Endothelial cell of umbilical vein (primary cell): ENCODE results near the gene NEURL1B. TPM values are rescaled to one million over a fixed set of nuclear protein-coding genes. Genes with fewer than 3 reads are reported as not detected.

ENCODE experiments used
- BruUV-seq: library from RNA; stranded (reverse); fragments of 400-500 nt; replicated peaks from 2 replicates; lab custom pipeline; 2021; lab: Mats Ljungman, UMichigan
- CTCF ChIA-PET: fragments of 300-600, 350-600 bp; sonication (Branson Sonifier 250); formaldehyde crosslinking; loops from one replicate; lab custom pipeline; 2021; ENCODE audit warnings: antibody characterized with exemption, inconsistent platforms; lab: Charles Lee
- POLR2A ChIA-PET: fragments of 300-600, 350-600 bp; sonication (Branson Sonifier 250); formaldehyde crosslinking; loops from one replicate; lab custom pipeline; 2021; ENCODE audit warnings: antibody characterized with exemption, inconsistent platforms; lab: Charles Lee
- DNase-seq: peaks from one replicate; pipeline ENCODE4 v3.0.0-alpha.2; 2011; ENCODE audit warnings: low read depth, low spot score
- FAIRE-seq: peaks from 2 replicates; lab custom pipeline; 2011; peaks lifted over from hg19 to GRCh38; lab: Jason Lieb, UNC
- H2AFZ ChIP-seq: 2 replicates; pipeline ENCODE4 v1.6.0; 2012; ENCODE audit warnings: low read depth, low read length, control low read depth, inconsistent platforms
- H3K27ac ChIP-seq: 2 replicates; pipeline ENCODE4 v1.5.1; 2011; ENCODE audit warnings: low read depth, mild to moderate bottlenecking, control low read depth, low read length, moderate library complexity; ENCODE audit not compliant: insufficient read depth
- H3K27me3 ChIP-seq, 2 experiments: 2 replicates each; pipeline versions ENCODE4 v1.6.0 to v1.6.1; 2011; ENCODE audit warnings: low read length in 2 of 2, mixed read lengths in 1 of 2; ENCODE audit not compliant: control insufficient read depth in 2 of 2, insufficient read depth in 2 of 2
- H3K36me3 ChIP-seq, 2 experiments: 2 replicates in 1 of 2; 3 replicates in 1 of 2; pipeline ENCODE4 v1.5.1; 2011; ENCODE audit warnings: low read length in 2 of 2, mild to moderate bottlenecking in 1 of 2, moderate library complexity in 1 of 2; ENCODE audit not compliant: control insufficient read depth in 2 of 2, insufficient read depth in 2 of 2; ENCODE audit errors: extremely low read depth in 1 of 2
- H3K4me1 ChIP-seq: 3 replicates; pipeline ENCODE4 v1.5.1; 2011; ENCODE audit warnings: mild to moderate bottlenecking, low read length; ENCODE audit not compliant: control insufficient read depth, insufficient read depth; ENCODE audit errors: extremely low read depth
- H3K4me2 ChIP-seq: 2 replicates; pipeline ENCODE4 v1.6.1; 2011; ENCODE audit warnings: low read length, control low read depth, mixed read lengths; ENCODE audit not compliant: insufficient read depth
- H3K4me3 ChIP-seq, 3 experiments: fragments of 200-600 bp in 1 of 3; sonication (generic), shearing (Covaris generic) in 1 of 3; replicated peaks in 1 of 3; 2 replicates each; pipeline ENCODE4 v1.5.1; 2011 to 2016; ENCODE audit warnings: control low read depth in 3 of 3, low read length in 3 of 3, mild to moderate bottlenecking in 2 of 3, inconsistent platforms in 1 of 3, low read depth in 1 of 3, moderate library complexity in 1 of 3; ENCODE audit not compliant: insufficient read depth in 1 of 3
- H3K79me2 ChIP-seq: 2 replicates; pipeline ENCODE4 v1.6.0; 2012; ENCODE audit warnings: low read length, inconsistent platforms; ENCODE audit not compliant: control insufficient read depth, insufficient read depth
- H3K9ac ChIP-seq: replicated peaks from 2 replicates; pipeline ENCODE3; 2011; ENCODE audit warnings: low read length, control low read depth; ENCODE audit not compliant: insufficient read depth; ENCODE audit errors: extremely low read depth
- H3K9me1 ChIP-seq: replicated peaks from 3 replicates; pipeline ENCODE4 v1.6.0; 2011; ENCODE audit warnings: mild to moderate bottlenecking, low read length; ENCODE audit not compliant: control insufficient read depth, insufficient read depth; ENCODE audit errors: extremely low read depth
- H3K9me3 ChIP-seq: replicated peaks from 2 replicates; pipeline ENCODE4 v1.5.1; 2012; ENCODE audit warnings: low read length, inconsistent platforms; ENCODE audit not compliant: control insufficient read depth, insufficient read depth
- H4K20me1 ChIP-seq: replicated peaks from 2 replicates; pipeline ENCODE3; 2011; ENCODE audit warnings: mild to moderate bottlenecking, low read length; ENCODE audit not compliant: control insufficient read depth, insufficient read depth; ENCODE audit errors: extremely low read depth
- CTCF ChIP-seq, 2 donors: IDR thresholded peaks; 1 replicate in 1 of 2; 2 replicates in 1 of 2; pipeline ENCODE4 v1.5.1; 2011; ENCODE audit warnings: low read length in 2 of 2, mild to moderate bottlenecking in 2 of 2, moderate library complexity in 2 of 2, control low read depth in 1 of 2, inconsistent platforms in 1 of 2, low read depth in 1 of 2; ENCODE audit not compliant: insufficient read depth in 1 of 2; ENCODE audit errors: extremely low read depth in 1 of 2
- EZH2 ChIP-seq: IDR thresholded peaks from 2 replicates; pipeline ENCODE4 v1.6.1; 2012; ENCODE audit warnings: borderline replicate concordance, low read depth, mild to moderate bottlenecking, moderate library complexity, low read length, inconsistent platforms; ENCODE audit not compliant: severe bottlenecking
- FOS ChIP-seq: IDR thresholded peaks from 2 replicates; pipeline ENCODE4 v1.6.1; 2011; ENCODE audit warnings: mild to moderate bottlenecking, low read length, moderate library complexity, borderline replicate concordance; ENCODE audit not compliant: insufficient read depth
- GATA2 ChIP-seq: IDR thresholded peaks from 2 replicates; pipeline ENCODE4 v1.7.0; 2011; ENCODE audit warnings: low read depth, mild to moderate bottlenecking, moderate library complexity, mixed read lengths, low read length; ENCODE audit not compliant: insufficient read length, insufficient read depth
- JUN ChIP-seq: IDR thresholded peaks from 2 replicates; pipeline ENCODE4 v1.6.1; 2011; ENCODE audit warnings: borderline replicate concordance, low read depth; ENCODE audit not compliant: insufficient read length, insufficient read depth
- MAX ChIP-seq: IDR thresholded peaks from 2 replicates; pipeline ENCODE4 v1.6.1; 2011; ENCODE audit not compliant: insufficient read depth, insufficient read length
- MYC ChIP-seq: IDR thresholded peaks from one replicate; pipeline ENCODE4 v1.6.1; 2011; ENCODE audit warnings: mild to moderate bottlenecking, low read depth, low read length
- POLR2A ChIP-seq: IDR thresholded peaks from 2 replicates; pipeline ENCODE4 v1.6.1; 2012; ENCODE audit warnings: low read depth, mild to moderate bottlenecking, control low read depth, low read length
- POLR2AphosphoS5 ChIP-seq: IDR thresholded peaks from 2 replicates; pipeline ENCODE4 v1.6.1; 2012; ENCODE audit warnings: low read depth, mild to moderate bottlenecking, control low read depth, low read length, moderate library complexity; ENCODE audit not compliant: insufficient read depth
- dilution Hi-C: fragments of 300-500 bp; cut with MboI; formaldehyde crosslinking; loops from one replicate; pipeline ENCODE4 v1.15.0; 2019; ENCODE audit warnings: low sequenced_read_pairs; ENCODE audit not compliant: extremely low pct_ligation_motif_present
- intact Hi-C: fragments of 100-400 bp; cut with micrococcal nuclease; formaldehyde crosslinking; loops from one replicate; pipeline ENCODE4 v1.10.0; 2022
- polyA plus RNA-seq, 4 experiments: library from polyadenylated mRNA; depleted of rRNA in 3 of 4; stranded (reverse) in 3 of 4; unstranded in 1 of 4; fragments of >200 nt; gene quantifications; 2 replicates each; pipeline versions ENCODE4 v1.2.1 to v1.2.3, GENCODE V29; 2011 to 2012; ENCODE audit warnings: missing spikeins in 1 of 4
- total RNA-seq: library from RNA; stranded (reverse); gene quantifications from 2 replicates; pipeline ENCODE4 v1.2.3, GENCODE V29; 2021

Gene NEURL1B
- total and polyA plus RNA-seq, 2 donors (not counting 3 experiments of a cell fraction or from before 2014, with no cell fraction given) = 0.44 to 1.6 TPM

GRCh38 chr5:172592881-172593280 is 48.2 kb upstream of the NEURL1B start:
- Histone ChIP-seq H3K36me3 (no peaks in the 10 kb centered on the region), H3K9me1 (no peaks in the 10 kb centered on the region), H4K20me1 (no peaks in the 10 kb centered on the region), H3K79me2 (no peaks in the 10 kb centered on the region), H2AFZ (no peak overlapping the region), H3K9ac (no peak overlapping the region), H3K9me3 (no peaks in the 10 kb centered on the region), H3K4me3 (no peak overlapping the region), H3K27me3 (peaks cover 0 to 2% of the 10 kb centered on the region in 2 experiments), H3K4me1 (no peaks in the 10 kb centered on the region), H3K27ac (no peak overlapping the region), H3K4me2 (no peak overlapping the region)
- TF ChIP-seq POLR2A (no peak), MYC (no peak), JUN (no peak), EZH2 (no peak), MAX (no peak), GATA2 (no peak), CTCF (IDR thresholded peaks at IDR 0.05; ENCODE audit: extremely low read depth in 1 of 2, insufficient read depth in 1 of 2, low read depth in 1 of 2, low read length in 2 of 2) (no peak), POLR2AphosphoS5 (no peak), FOS (no peak)
- FAIRE-seq (no peak), DNase-seq (no peak)
- no TSS peak for BruUV-seq
- dilution Hi-C loops (no loop called here), intact Hi-C loops (no loop called here)
- ChIA-PET POLR2A (interaction anchor here (0.7 kb wide), 1 partner anchor 14 kb away, joined by 3 read pairs; no protein-coding TSS in a partner anchor), CTCF (no interaction called here)
